Spleen (tissue), 7 donors: ENCODE measurements around the gene CPNE9.

Experiments
- CTCF ChIP-seq, 11 experiments: fragments of 200-600 bp in 7 of 11; fragments of 450-650 bp in 4 of 11; sonication (generic) in 4 of 11; IDR thresholded peaks in 8 of 11; conservative IDR thresholded peaks in 3 of 11; 1 replicate in 7 of 11; 2 replicates in 4 of 11; pipeline versions ENCODE4 v1.4.0 to v1.8.0; 2016 to 2021; ENCODE audit warnings: antibody characterized with exemption in 11 of 11, inconsistent platforms in 4 of 11, mild to moderate bottlenecking in 1 of 11
- POLR2A ChIP-seq, 3 donors: fragments of 450-650 bp; IDR thresholded peaks; one replicate each; pipeline ENCODE4 v1.5.1; 2017; ENCODE audit warnings: antibody characterized with exemption in 3 of 3, mild to moderate bottlenecking in 1 of 3
- POLR2AphosphoS5 ChIP-seq, 3 donors: sonication (generic); formaldehyde crosslinking; IDR thresholded peaks; one replicate each; pipeline ENCODE4 v1.5.1; 2017; ENCODE audit warnings: antibody characterized with exemption in 3 of 3
- donor health status: DM: no; HTN: no; CAD: no; lungs with moderate emphysema.
- donor health status: DM: no; HTN: no; CAD: no.
- donor health status: DM: no; HTN: no; CAD: no.

- TF ChIP-seq POLR2AphosphoS5 (IDR thresholded peaks at IDR 0.05) (no peak), CTCF (IDR thresholded peaks at IDR 0.05 in 8 of 11, conservative IDR thresholded peaks at IDR 0.05 in 3 of 11) (no peak), POLR2A (IDR thresholded peaks at IDR 0.05) (no peak)
Measured at GRCh38 chr3:9710174-9710739, 6.6 kb downstream of the CPNE9 start.
